GM21619 (cell line): ENCODE data around the gene TRIB2.
"Not testable (repeated sequence)": the region's sequence is repeated elsewhere in the genome, so short reads cannot be mapped to it uniquely, and the experiment has no call there.

ENCODE experiments used
- ATAC-seq: cut with Tn5 transposase; IDR thresholded peaks from one replicate; pipeline ENCODE4 v1.9.1; 2021; ENCODE audit not compliant: unreplicated experiment

The TRIB2 gene

GRCh38 chr2:12716282-12717190, at the start of gene TRIB2:
TRIB2 (plus strand) TSS chr2:12716936; CDS start chr2:12718308, 1,372 bp downstream.
- peak; percentile 75 for ATAC-seq

- ATAC-seq = no peak
Measured at GRCh38 chr2:12669036-12669435, 47.7 kb upstream of the TRIB2 start.

- no peak for ATAC-seq
Measured at GRCh38 chr2:12672711-12673315, 43.9 kb upstream of the TRIB2 start.

GRCh38 chr2:12674644-12675328, 42.0 kb upstream of the TRIB2 start:
- no peak for ATAC-seq

- no peak for ATAC-seq
Measured at GRCh38 chr2:12675352-12675795, 41.4 kb upstream of the TRIB2 start.

GRCh38 chr2:12675801-12676200, 40.9 kb upstream of the TRIB2 start:
- no peak for ATAC-seq

- no peak for ATAC-seq
Measured at GRCh38 chr2:12676771-12677170, 40.0 kb upstream of the TRIB2 start.

- ATAC-seq = no peak
Measured at GRCh38 chr2:12678186-12678585, 38.5 kb upstream of the TRIB2 start.

GRCh38 chr2:12679550-12680072, 37.1 kb upstream of the TRIB2 start:
- ATAC-seq = no peak

GRCh38 chr2:12680115-12680514, 36.6 kb upstream of the TRIB2 start:
- ATAC-seq = not testable (repeated sequence)

GRCh38 chr2:12682017-12682416, 34.7 kb upstream of the TRIB2 start:
- ATAC-seq = no peak

GRCh38 chr2:12683457-12684100, 33.2 kb upstream of the TRIB2 start:
- no peak for ATAC-seq

- ATAC-seq = no peak
Measured at GRCh38 chr2:12684471-12684936, 32.2 kb upstream of the TRIB2 start.

GRCh38 chr2:12685145-12685544, 31.6 kb upstream of the TRIB2 start:
- ATAC-seq = no peak

- ATAC-seq = no peak
Measured at GRCh38 chr2:12685956-12686355, 30.8 kb upstream of the TRIB2 start.

- ATAC-seq = no peak
Measured at GRCh38 chr2:12686708-12687283, 29.9 kb upstream of the TRIB2 start.

GRCh38 chr2:12688091-12688490, 28.6 kb upstream of the TRIB2 start:
- ATAC-seq = no peak

- no peak for ATAC-seq
Measured at GRCh38 chr2:12688893-12689292, 27.8 kb upstream of the TRIB2 start.

GRCh38 chr2:12693509-12693908, 23.2 kb upstream of the TRIB2 start:
- ATAC-seq = no peak

GRCh38 chr2:12694990-12695774, 21.6 kb upstream of the TRIB2 start:
- peak; percentile 73 for ATAC-seq
